NCI-H128 (cell line): ENCODE data around the gene JAM2.
"Not testable (repeated sequence)": the region's sequence is repeated elsewhere in the genome, so short reads cannot be mapped to it uniquely, and the experiment has no call there.

Experiments
- DNase-seq: peaks from one replicate; lab custom pipeline; 2025; ENCODE audit not compliant: unreplicated experiment; lab: John Stamatoyannopoulos, UW

Gene JAM2

GRCh38 chr21:25643486-25643885 is 4.4 kb downstream of the JAM2 start:
- no peak for DNase-seq

- DNase-seq: no peak
These were observed 7.4 kb downstream of the JAM2 start for GRCh38 chr21:25646474-25646873.

- no peak for DNase-seq
These were observed 8.6 kb downstream of the JAM2 start for GRCh38 chr21:25647647-25648046.

GRCh38 chr21:25649146-25649545 is 10.1 kb downstream of the JAM2 start:
- DNase-seq: no peak

GRCh38 chr21:25656412-25656811 is 17.4 kb downstream of the JAM2 start:
- DNase-seq: no peak

- DNase-seq: no peak
These were observed 18.1 kb downstream of the JAM2 start for GRCh38 chr21:25657140-25657539.

GRCh38 chr21:25658427-25659035 is 19.5 kb downstream of the JAM2 start:
- DNase-seq: no peak

GRCh38 chr21:25660233-25660632 is 21.2 kb downstream of the JAM2 start:
- no peak for DNase-seq

GRCh38 chr21:25664491-25664931 is 25.5 kb downstream of the JAM2 start:
- no peak for DNase-seq

GRCh38 chr21:25670726-25671125 is 31.7 kb downstream of the JAM2 start:
- no peak for DNase-seq

GRCh38 chr21:25676451-25676850 is 37.4 kb downstream of the JAM2 start:
- no peak for DNase-seq

- no peak for DNase-seq
These were observed 43.3 kb downstream of the JAM2 start for GRCh38 chr21:25682382-25682781.

- no peak for DNase-seq
These were observed 48.7 kb downstream of the JAM2 start for GRCh38 chr21:25687787-25688186.

GRCh38 chr21:25688275-25689155 is 49.5 kb downstream of the JAM2 start:
- DNase-seq: no peak

GRCh38 chr21:25689226-25689625 is 50.2 kb downstream of the JAM2 start:
- DNase-seq: no peak

GRCh38 chr21:25691976-25692375 is 52.9 kb downstream of the JAM2 start:
- no peak for DNase-seq

GRCh38 chr21:25695461-25695860 is 56.4 kb downstream of the JAM2 start:
- DNase-seq: not testable (repeated sequence)

- no peak for DNase-seq
These were observed 61.7 kb downstream of the JAM2 start for GRCh38 chr21:25700741-25701140.

- no peak for DNase-seq
These were observed 62.5 kb downstream of the JAM2 start for GRCh38 chr21:25701529-25701928.

GRCh38 chr21:25708467-25709065 is 69.5 kb downstream of the JAM2 start:
- no peak for DNase-seq

- no peak for DNase-seq
These were observed 70.7 kb downstream of the JAM2 start for GRCh38 chr21:25709684-25710265.

GRCh38 chr21:25710550-25710949 is 71.5 kb downstream of the JAM2 start:
- DNase-seq: no peak
